H9 (cell line): ENCODE measurements around the gene ARHGAP10. TPM values are rescaled to one million over a fixed set of nuclear protein-coding genes. Genes with fewer than 3 reads are reported as not detected.

Experiments
- DNase-seq: peaks from one replicate; pipeline ENCODE4 v3.0.0-alpha.2; 2017
- H2AFZ ChIP-seq: one replicate; pipeline ENCODE4 v1.6.1; 2013; ENCODE audit warnings: mild to moderate bottlenecking, low read length, control low read depth, moderate library complexity
- H2AK5ac ChIP-seq: 2 replicates; pipeline ENCODE4 v1.6.1; 2013; ENCODE audit warnings: low read length, control low read depth, mixed read lengths; ENCODE audit not compliant: insufficient read length
- H2BK120ac ChIP-seq: one replicate; pipeline ENCODE4 v1.6.1; 2013; ENCODE audit warnings: low read depth, mild to moderate bottlenecking, low read length, control low read depth, inconsistent platforms; ENCODE audit not compliant: poor library complexity, severe bottlenecking
- H2BK12ac ChIP-seq: 2 replicates; pipeline ENCODE4 v1.6.1; 2013; ENCODE audit warnings: low read length, control low read depth, mixed read lengths, low read depth; ENCODE audit not compliant: insufficient read length
- H2BK15ac ChIP-seq: 2 replicates; pipeline ENCODE4 v1.6.1; 2013; ENCODE audit warnings: low read depth, low read length, control low read depth
- H2BK20ac ChIP-seq: one replicate; pipeline ENCODE4 v1.6.1; 2013; ENCODE audit warnings: low read depth, mild to moderate bottlenecking, low read length, control low read depth, inconsistent platforms; ENCODE audit not compliant: poor library complexity, severe bottlenecking
- H2BK5ac ChIP-seq: 2 replicates; pipeline ENCODE4 v1.6.1; 2013; ENCODE audit warnings: low read length, control low read depth, mixed read lengths; ENCODE audit not compliant: insufficient read length
- H3K14ac ChIP-seq: 2 replicates; pipeline ENCODE4 v1.6.1; 2013; ENCODE audit warnings: low read length, control low read depth; ENCODE audit not compliant: insufficient read depth
- H3K18ac ChIP-seq: 2 replicates; pipeline ENCODE4 v1.6.1; 2013; ENCODE audit warnings: low read depth, mild to moderate bottlenecking, mixed read lengths, low read length, control low read depth; ENCODE audit not compliant: insufficient read length
- H3K23ac ChIP-seq: 2 replicates; pipeline ENCODE4 v1.6.1; 2013; ENCODE audit warnings: low read length, control low read depth, mixed read lengths, low read depth; ENCODE audit not compliant: insufficient read length
- H3K23me2 ChIP-seq: 2 replicates; pipeline ENCODE4 v1.6.1; 2013; ENCODE audit warnings: low read depth, mild to moderate bottlenecking, mixed read lengths, low read length, control low read depth; ENCODE audit not compliant: insufficient read length, poor library complexity, severe bottlenecking
- H3K27ac ChIP-seq: 2 replicates; pipeline ENCODE4 v1.5.1; 2013; ENCODE audit warnings: low read length, control low read depth, mixed read lengths, low read depth; ENCODE audit not compliant: insufficient read length
- H3K27me3 ChIP-seq: 2 replicates; pipeline ENCODE4 v1.6.1; 2013; ENCODE audit warnings: low read length, control low read depth, inconsistent platforms; ENCODE audit not compliant: insufficient read depth
- H3K4ac ChIP-seq: 2 replicates; pipeline ENCODE4 v1.6.1; 2013; ENCODE audit warnings: low read depth, mild to moderate bottlenecking, control low read depth, inconsistent platforms, low read length, moderate library complexity
- H3K4me1 ChIP-seq: 2 replicates; pipeline ENCODE4 v1.6.1; 2013; ENCODE audit warnings: low read length, control low read depth, inconsistent platforms; ENCODE audit not compliant: insufficient read depth
- H3K4me2 ChIP-seq: 2 replicates; pipeline ENCODE4 v1.6.1; 2013; ENCODE audit warnings: low read length, control low read depth, mixed read lengths; ENCODE audit not compliant: insufficient read length, insufficient read depth
- H3K56ac ChIP-seq: 2 replicates; pipeline ENCODE4 v1.6.1; 2013; ENCODE audit warnings: low read depth, mild to moderate bottlenecking, mixed read lengths, low read length, control low read depth; ENCODE audit not compliant: insufficient read length
- H3K79me1 ChIP-seq: 2 replicates; pipeline ENCODE4 v1.6.1; 2013; ENCODE audit warnings: low read depth, mild to moderate bottlenecking, moderate library complexity, low read length, control low read depth, inconsistent platforms; ENCODE audit not compliant: insufficient read depth, poor library complexity, severe bottlenecking
- H3K79me2 ChIP-seq: 2 replicates; pipeline ENCODE4 v1.6.1; 2013; ENCODE audit warnings: low read length, control low read depth, inconsistent platforms; ENCODE audit not compliant: insufficient read depth
- H3K9ac ChIP-seq: 2 replicates; pipeline ENCODE4 v1.6.1; 2013; ENCODE audit warnings: low read length, control low read depth, mixed read lengths; ENCODE audit not compliant: insufficient read length; ENCODE audit errors: extremely low read depth
- H3K9me3 ChIP-seq: one replicate; pipeline ENCODE4 v1.6.1; 2013; ENCODE audit warnings: low read depth, low read length, inconsistent platforms; ENCODE audit not compliant: control insufficient read depth
- H3T11ph ChIP-seq: one replicate; pipeline ENCODE4 v1.6.1; 2013; ENCODE audit warnings: mild to moderate bottlenecking, low read length, control low read depth, inconsistent platforms
- H4K20me1 ChIP-seq: one replicate; pipeline ENCODE4 v1.6.1; 2013; ENCODE audit not compliant: control insufficient read depth, insufficient read length, insufficient read depth
- H4K5ac ChIP-seq: 2 replicates; pipeline ENCODE4 v1.6.1; 2013; ENCODE audit warnings: low read depth, mild to moderate bottlenecking, mixed read lengths, low read length, control low read depth; ENCODE audit not compliant: insufficient read length
- H4K8ac ChIP-seq: replicated peaks from 2 replicates; pipeline ENCODE4 v1.6.1; 2013; ENCODE audit warnings: low read length, control low read depth, mixed read lengths, low read depth; ENCODE audit not compliant: insufficient read length
- H4K91ac ChIP-seq: 2 replicates; pipeline ENCODE4 v1.6.1; 2013; ENCODE audit warnings: low read depth, mild to moderate bottlenecking, moderate library complexity, mixed read lengths, low read length, control low read depth; ENCODE audit not compliant: insufficient read length
- H3K27ac Mint-ChIP-seq, 3 experiments: 2 replicates in 2 of 3; 3 replicates in 1 of 3; pipeline ENCODE4 v1.8.0; 2020 to 2021; ENCODE audit warnings: mixed read lengths in 3 of 3, mild to moderate bottlenecking in 1 of 3, moderate library complexity in 1 of 3
- H3K27me3 Mint-ChIP-seq: 2 replicates; pipeline ENCODE4 v1.8.0; 2021; ENCODE audit warnings: low read depth, mild to moderate bottlenecking, moderate library complexity, mixed read lengths
- H3K36me3 Mint-ChIP-seq, 3 experiments: 2 replicates in 2 of 3; 3 replicates in 1 of 3; pipeline ENCODE4 v1.8.0; 2020 to 2021; ENCODE audit warnings: low read depth in 3 of 3, mixed read lengths in 3 of 3; ENCODE audit not compliant: insufficient read depth in 1 of 3
- H3K4me1 Mint-ChIP-seq, 2 experiments: 2 replicates each; pipeline ENCODE4 v1.8.0; 2020; ENCODE audit warnings: mixed read lengths in 2 of 2
- H3K4me3 Mint-ChIP-seq, 2 experiments: 2 replicates in 1 of 2; 3 replicates in 1 of 2; pipeline ENCODE4 v1.8.0; 2020 to 2021; ENCODE audit warnings: mild to moderate bottlenecking in 2 of 2, mixed read lengths in 2 of 2, moderate library complexity in 1 of 2
- H3K9me3 Mint-ChIP-seq, 2 experiments: 2 replicates in 1 of 2; 3 replicates in 1 of 2; pipeline ENCODE4 v1.8.0; 2020; ENCODE audit warnings: mild to moderate bottlenecking in 2 of 2, mixed read lengths in 2 of 2, moderate library complexity in 1 of 2
- WGBS: extraction: QIAGEN DNeasy Blood & Tissue Kit; methylation state at CpG from one replicate; pipeline ENCODE4 v1.1.7; 2013; ENCODE audit warnings: missing lambda C conversion rate, low lambda C conversion rate, mixed read lengths; ENCODE audit not compliant: insufficient read length; ENCODE audit errors: extremely low coverage; 5-methylcytosine and 5-hydroxymethylcytosine counted together
- total RNA-seq: library from RNA; stranded (reverse); gene quantifications from 2 replicates; pipeline ENCODE4 v1.2.1, GENCODE V29; 2021
- TF ChIP-seq, protein P1 (sequence below): fragments of 200-600 bp; sonication (generic); conservative IDR thresholded peaks from 3 replicates; pipeline ENCODE4 v1.8.0; 2021; ENCODE audit warnings: antibody characterized with exemption, mild to moderate bottlenecking

Gene ARHGAP10
- total RNA-seq, 1 experiment from 2014 or later, result 7.8 TPM

- Histone ChIP-seq H3K14ac (no peak overlapping the region), H3K27ac (no peak overlapping the region), H4K20me1 (no peaks in the 10 kb centered on the region), H4K5ac (no peak overlapping the region), H2AFZ (no peak overlapping the region), H3K56ac (no peak overlapping the region), H2AK5ac (no peak overlapping the region), H3K27me3 (no peaks in the 10 kb centered on the region; the same call in 1 of the 2 replicates), H2BK120ac (no peak overlapping the region), H3K23me2 (no peaks in the 10 kb centered on the region), H2BK5ac (no peak overlapping the region), H3K79me2 (no peaks in the 10 kb centered on the region), H3K9me3 (no peaks in the 10 kb centered on the region), H3T11ph (no peak overlapping the region), H2BK20ac (no peak overlapping the region), H4K91ac (no peak overlapping the region), H3K18ac (no peak overlapping the region), H3K4ac (no peak overlapping the region), H2BK15ac (no peak overlapping the region), H3K4me1 (no peaks in the 10 kb centered on the region), H4K8ac (no peak overlapping the region), H3K23ac (no peak overlapping the region), H3K4me2 (no peak overlapping the region), H3K79me1 (no peaks in the 10 kb centered on the region), H2BK12ac (no peak overlapping the region), H3K9ac (no peak overlapping the region)
- Mint-ChIP-seq H3K27ac (no peak overlapping the region), H3K27me3 (no peaks in the 10 kb centered on the region), H3K36me3 (peaks cover 0 to 8% (median 8%) of the 10 kb centered on the region in 3 experiments; a peak in 3 of 7 replicates), H3K4me3 (no peak overlapping the region), H3K9me3 (peaks cover 0 to 5% of the 10 kb centered on the region in 2 experiments; a peak in 1 of 5 replicates), H3K4me1 (peaks cover 12 to 13% of the 10 kb centered on the region in 2 experiments)
- TF ChIP-seq, protein P1, sequence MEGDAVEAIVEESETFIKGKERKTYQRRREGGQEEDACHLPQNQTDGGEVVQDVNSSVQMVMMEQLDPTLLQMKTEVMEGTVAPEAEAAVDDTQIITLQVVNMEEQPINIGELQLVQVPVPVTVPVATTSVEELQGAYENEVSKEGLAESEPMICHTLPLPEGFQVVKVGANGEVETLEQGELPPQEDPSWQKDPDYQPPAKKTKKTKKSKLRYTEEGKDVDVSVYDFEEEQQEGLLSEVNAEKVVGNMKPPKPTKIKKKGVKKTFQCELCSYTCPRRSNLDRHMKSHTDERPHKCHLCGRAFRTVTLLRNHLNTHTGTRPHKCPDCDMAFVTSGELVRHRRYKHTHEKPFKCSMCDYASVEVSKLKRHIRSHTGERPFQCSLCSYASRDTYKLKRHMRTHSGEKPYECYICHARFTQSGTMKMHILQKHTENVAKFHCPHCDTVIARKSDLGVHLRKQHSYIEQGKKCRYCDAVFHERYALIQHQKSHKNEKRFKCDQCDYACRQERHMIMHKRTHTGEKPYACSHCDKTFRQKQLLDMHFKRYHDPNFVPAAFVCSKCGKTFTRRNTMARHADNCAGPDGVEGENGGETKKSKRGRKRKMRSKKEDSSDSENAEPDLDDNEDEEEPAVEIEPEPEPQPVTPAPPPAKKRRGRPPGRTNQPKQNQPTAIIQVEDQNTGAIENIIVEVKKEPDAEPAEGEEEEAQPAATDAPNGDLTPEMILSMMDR, result no peak
- DNase-seq, result no peak
- no CpG with 5 or more reads among the region's 2 CpGs for WGBS
Measured at GRCh38 chr4:147853706-147854105, 121.8 kb downstream of the ARHGAP10 start.
